LHCN-M2 (cell line): ENCODE data around the gene LY6G6D. TPM values are rescaled to one million over a fixed set of nuclear protein-coding genes. Genes with fewer than 3 reads are reported as not detected.

ENCODE experiments used
- DNase-seq: peaks from one replicate; pipeline ENCODE4 v3.0.0-alpha.2; 2012; ENCODE audit warnings: low read depth
- polyA plus RNA-seq: library from polyadenylated mRNA; unstranded; fragments of >200 nt; gene quantifications from one replicate; pipeline ENCODE4 v1.2.1, GENCODE V29; 2012; ENCODE audit warnings: missing spikeins
- total RNA-seq: library from RNA; depleted of rRNA; stranded (reverse); fragments of >200 nt; gene quantifications from 2 replicates; pipeline ENCODE4 v1.2.3, GENCODE V29; 2014; rRNA removed

The LY6G6D gene
- not detected in 2 replicates for total RNA-seq
- polyA plus RNA-seq = not detected

GRCh38 chr6:31715022-31715958, at the start of gene LY6G6D:
Gene LY6G6D, plus strand, starts transcription at chr6:31715348. Its CDS starts 8 bp downstream, at chr6:31715356.
- no peak for DNase-seq

- peak; percentile 97 for DNase-seq
Measured at GRCh38 chr6:31665501-31666336, 49.4 kb upstream of the LY6G6D start, which contains the start of gene CSNK2B. Gene CSNK2B, plus strand, starts transcription at chr6:31666080. Its CDS starts 752 bp downstream, at chr6:31666832.

GRCh38 chr6:31666337-31666965, 48.7 kb upstream of the LY6G6D start:
- DNase-seq = no peak

GRCh38 chr6:31669676-31670075, 45.5 kb upstream of the LY6G6D start, which contains the start of gene LY6G5B:
Gene LY6G5B, plus strand, starts transcription at chr6:31669976. Its CDS starts 975 bp downstream, at chr6:31670951.
- no peak for DNase-seq

- no peak for DNase-seq
Measured at GRCh38 chr6:31676322-31676903, 38.7 kb upstream of the LY6G6D start.

GRCh38 chr6:31676904-31677303, 38.2 kb upstream of the LY6G6D start:
- no peak for DNase-seq

GRCh38 chr6:31677955-31678354, 37.2 kb upstream of the LY6G6D start:
- no peak for DNase-seq

- DNase-seq = peak; percentile 90
Measured at GRCh38 chr6:31680226-31681134, 34.7 kb upstream of the LY6G6D start, which contains the start of gene LY6G5C. Gene LY6G5C, minus strand, starts transcription at chr6:31681067. Its CDS starts 694 bp downstream, at chr6:31680373.

GRCh38 chr6:31681135-31681671, 33.9 kb upstream of the LY6G6D start:
- peak; percentile 40 for DNase-seq

- no peak for DNase-seq
Measured at GRCh38 chr6:31683591-31683990, 31.6 kb upstream of the LY6G6D start.

- DNase-seq = no peak
Measured at GRCh38 chr6:31686483-31686882, 28.7 kb upstream of the LY6G6D start.

GRCh38 chr6:31687321-31687720, 27.8 kb upstream of the LY6G6D start:
- peak; percentile 48 for DNase-seq

- no peak for DNase-seq
Measured at GRCh38 chr6:31687860-31688693, 27.1 kb upstream of the LY6G6D start.

GRCh38 chr6:31689249-31690110, 25.7 kb upstream of the LY6G6D start:
- no peak for DNase-seq

- no peak for DNase-seq
Measured at GRCh38 chr6:31690231-31691077, 24.7 kb upstream of the LY6G6D start.

GRCh38 chr6:31691078-31691463, 24.1 kb upstream of the LY6G6D start:
- no peak for DNase-seq
